AG20443 (cell line): ENCODE results near the gene TLCD3B.
A peak's percentile ranks its signal among the peaks of the same experiment; 100 is the strongest.
"Not testable (repeated sequence)": the region's sequence is repeated elsewhere in the genome, so short reads cannot be mapped to it uniquely, and the experiment has no call there.

Source experiments
- DNase-seq: peaks from one replicate; pipeline ENCODE4 v3.0.0; 2012; ENCODE audit warnings: low spot score, mixed read lengths

TLCD3B gene

DNA sequence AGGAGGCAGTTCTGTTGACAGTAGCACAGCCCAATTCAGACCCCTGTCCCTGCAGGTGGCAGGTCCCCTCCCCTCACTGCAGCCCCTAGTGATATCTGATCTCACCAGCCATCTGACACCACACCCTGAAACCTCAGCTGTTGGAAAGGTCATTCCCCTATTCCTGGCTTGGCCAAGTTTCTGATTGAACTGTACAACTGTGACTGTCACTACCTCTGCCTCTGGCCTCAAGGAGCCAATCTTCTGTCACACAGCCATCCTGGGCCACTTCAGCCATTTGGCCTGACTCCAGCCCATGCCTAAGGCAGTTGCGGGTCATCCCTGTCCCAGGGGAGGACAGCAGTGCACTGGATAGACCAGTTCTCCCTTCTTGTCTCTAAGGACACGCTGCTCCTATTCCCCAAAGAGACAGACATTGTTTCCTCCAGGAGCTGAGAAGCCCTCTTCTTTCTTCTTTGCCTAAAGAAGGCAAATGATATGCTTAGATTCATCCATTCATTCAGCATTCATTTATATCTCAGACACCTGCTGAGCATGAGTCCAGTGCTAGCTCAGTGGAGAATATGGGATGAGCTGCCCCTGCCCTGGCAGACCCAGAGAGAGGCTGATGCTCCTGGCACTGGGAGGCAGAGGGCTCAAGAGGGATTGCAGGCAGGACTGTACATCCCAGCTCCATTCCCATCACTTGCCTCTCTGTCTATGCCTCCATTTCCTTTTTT is 29.9 kb upstream of the TLCD3B start:
- DNase-seq = no peak

DNA sequence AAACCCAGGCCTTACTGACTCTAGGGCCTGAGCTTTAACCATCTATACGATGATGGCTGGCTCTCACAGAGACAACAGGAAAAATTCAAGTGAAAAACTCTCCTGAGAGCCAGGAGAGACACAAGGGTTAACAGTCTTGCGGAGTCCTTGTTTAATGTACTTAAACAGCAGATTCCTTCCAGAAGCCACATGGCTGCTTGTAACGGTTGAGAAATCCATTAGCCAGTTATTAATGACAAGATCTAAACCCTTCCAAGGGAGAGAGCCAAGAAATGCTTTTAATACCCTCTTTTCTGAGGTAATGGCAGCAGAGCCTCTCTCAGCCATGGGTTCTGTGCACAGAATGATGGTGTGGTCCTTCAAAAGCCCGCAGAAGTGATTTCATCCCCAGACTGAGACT is 29.3 kb upstream of the TLCD3B start:
- DNase-seq = no peak

DNA sequence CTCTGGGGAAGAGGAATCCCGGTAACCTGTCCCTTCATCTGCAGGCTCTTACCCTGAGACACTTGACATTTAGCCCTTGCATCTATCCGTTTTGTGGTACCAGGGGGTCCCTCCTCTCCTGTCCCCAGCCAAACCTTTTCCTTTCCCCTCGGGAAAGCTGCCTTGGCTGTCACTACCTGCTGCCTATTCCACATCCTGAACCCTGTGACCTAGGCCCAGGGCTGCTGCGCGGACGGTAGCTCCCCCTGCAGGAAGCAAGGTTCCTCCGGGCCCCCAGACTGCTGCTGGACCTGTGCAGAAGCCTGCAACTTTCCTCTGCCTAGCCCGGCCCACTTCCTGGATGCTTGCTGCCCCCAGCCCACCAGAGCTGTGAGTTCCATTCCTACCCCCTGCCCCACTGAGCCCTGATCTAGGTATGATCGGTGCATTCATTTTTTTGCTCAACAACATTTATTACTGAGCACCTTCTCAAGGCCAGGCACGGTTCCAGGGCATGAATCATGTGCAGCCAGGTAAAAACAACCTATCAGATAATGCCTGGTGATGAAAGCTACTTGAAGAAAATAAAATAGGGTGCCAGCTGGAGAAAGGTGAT is 24.0 kb upstream of the TLCD3B start:
- DNase-seq = no peak

DNA sequence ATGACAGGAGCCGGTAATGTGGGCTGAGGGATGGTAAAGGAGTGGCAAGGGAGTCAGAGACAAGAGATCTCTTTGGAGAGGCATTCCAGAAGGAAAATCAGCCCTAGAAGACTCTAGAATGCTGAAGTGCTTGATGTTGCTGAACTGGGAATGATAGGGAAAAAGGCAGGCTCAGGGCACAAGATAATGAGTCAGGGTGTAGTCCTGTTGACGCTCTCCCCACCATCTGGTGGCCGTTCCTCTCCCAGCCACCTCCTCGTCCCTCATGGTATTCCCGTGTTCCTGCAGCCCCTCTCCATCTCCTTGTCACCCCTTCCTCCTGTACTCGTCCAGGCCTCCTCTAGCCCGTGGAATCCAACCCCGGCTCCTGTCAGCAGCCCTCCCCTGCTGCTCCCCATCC is 23.4 kb upstream of the TLCD3B start:
- DNase-seq = no peak

GRCh38 chr16:30053376-30054015 is 22.4 kb upstream of the TLCD3B start:
- peak; percentile 69 for DNase-seq

DNA sequence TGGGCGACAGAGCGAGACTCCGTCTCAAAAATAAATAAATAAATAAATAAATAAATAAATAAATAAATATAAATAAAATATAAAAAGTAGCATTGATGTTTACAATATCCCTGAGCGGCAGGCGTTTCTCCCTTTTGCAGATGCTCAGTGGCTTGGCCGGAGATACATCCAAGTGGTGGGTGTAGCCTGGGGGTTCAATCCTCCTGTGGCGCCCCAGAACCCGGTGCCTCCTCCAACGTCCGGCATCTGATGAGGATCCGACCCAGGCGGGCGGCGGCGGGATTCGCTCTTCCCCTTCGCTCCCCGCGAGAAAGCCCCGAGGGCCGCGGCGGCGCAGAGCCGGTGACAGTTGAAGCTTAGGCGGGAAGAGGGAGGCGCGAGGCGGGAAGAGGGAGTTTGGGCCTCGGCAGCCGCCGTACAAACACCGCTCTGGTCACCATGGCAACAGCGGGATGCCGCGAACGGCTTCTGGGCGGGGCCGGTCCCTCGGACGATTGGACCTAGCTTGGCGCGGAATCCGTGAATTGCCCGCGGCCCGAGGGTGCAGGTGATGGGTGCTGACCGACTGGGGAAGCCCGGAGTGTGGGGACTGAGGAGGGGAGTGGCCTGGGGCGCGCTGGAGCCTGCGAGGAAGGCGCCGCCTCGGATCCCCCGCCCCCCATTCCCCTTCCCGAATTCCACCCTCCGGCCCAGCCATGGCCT is 21.8 kb upstream of the TLCD3B start:
- DNase-seq = peak; percentile 98

- peak; percentile 76 for DNase-seq
Observed at GRCh38 chr16:30051518-30051917, 20.4 kb upstream of the TLCD3B start.

GRCh38 chr16:30049871-30050270 is 18.8 kb upstream of the TLCD3B start:
- DNase-seq = no peak

DNA sequence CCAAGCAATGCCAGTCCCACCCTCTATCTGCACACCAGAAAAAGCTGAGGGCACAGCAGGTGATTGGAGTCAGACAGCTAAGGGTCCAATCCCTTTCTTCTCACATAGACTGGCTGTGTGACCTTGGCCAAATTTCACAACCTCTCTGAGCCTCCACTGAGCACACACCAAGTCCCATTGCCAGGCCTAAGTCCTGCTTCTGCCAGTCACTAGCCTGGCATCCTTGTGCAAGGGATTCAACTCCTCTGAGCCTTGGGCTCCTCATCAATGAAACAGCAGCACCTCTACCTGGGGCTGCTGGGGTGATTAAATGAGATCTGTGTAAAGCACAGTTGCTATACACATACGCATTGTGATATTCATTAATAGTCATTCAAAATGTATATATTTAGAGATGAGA is 15.5 kb upstream of the TLCD3B start:
- DNase-seq = no peak

DNA sequence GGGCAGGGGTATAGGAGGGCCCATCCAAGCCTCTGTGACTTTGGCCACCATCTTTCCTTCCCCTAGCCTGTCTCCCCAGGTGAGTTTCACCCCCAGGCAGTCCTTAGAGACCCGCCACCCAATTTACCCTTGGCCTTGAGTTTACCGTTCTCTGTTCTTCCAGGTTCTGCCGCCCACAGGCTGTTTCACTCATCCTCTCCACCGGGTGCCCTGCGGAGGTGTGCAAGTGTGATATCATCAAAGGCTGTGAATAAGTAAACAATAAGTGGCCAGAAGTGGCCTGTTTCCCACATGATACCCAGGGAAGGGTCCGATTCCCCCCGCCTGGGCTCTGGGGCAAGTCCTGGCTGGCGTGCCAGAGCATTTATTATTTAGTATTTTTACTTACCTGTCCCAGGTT is 15.1 kb upstream of the TLCD3B start:
- no peak for DNase-seq

- peak; percentile 39 for DNase-seq
Observed at GRCh38 chr16:30041841-30042240, 10.8 kb upstream of the TLCD3B start.

DNA sequence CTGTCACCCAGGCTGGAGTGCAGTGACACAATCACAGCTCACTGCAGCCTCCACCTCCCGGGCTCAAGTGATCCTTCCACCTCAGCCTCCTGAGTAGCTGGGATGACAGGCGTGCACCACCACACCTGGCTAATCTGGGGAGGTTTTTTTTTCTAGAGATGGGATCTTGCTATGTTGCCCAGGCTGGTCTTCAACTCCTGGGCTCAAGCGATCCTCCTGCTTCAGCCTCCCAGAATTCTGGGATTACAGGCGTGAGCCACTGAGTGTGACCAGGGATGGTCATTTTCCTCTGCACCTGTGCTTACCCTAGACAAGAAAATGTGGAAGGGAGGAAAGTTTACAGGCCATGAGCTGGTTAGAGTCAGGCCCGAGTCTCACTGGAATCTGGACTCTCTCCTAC is 9.6 kb upstream of the TLCD3B start:
- DNase-seq = not testable (repeated sequence)

DNA sequence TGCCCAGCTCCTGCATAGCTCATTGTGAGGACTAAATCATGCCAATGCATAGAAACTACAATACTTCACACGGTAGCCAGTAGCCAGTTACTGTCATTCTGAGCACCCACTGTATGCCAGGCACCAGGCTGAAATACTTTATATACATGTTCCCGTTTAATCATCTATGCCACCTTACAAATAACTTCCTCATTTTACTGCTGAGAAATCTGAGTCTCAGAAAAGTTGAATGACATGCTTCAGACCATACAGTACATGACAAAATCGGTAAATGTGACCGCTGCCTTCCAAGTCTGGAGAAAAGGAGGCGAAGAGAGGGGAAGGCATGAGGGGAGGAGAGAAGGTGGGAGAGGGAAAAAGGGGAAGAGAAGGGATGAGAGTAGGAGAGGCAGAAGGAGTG is 9.2 kb upstream of the TLCD3B start:
- DNase-seq = no peak

DNA sequence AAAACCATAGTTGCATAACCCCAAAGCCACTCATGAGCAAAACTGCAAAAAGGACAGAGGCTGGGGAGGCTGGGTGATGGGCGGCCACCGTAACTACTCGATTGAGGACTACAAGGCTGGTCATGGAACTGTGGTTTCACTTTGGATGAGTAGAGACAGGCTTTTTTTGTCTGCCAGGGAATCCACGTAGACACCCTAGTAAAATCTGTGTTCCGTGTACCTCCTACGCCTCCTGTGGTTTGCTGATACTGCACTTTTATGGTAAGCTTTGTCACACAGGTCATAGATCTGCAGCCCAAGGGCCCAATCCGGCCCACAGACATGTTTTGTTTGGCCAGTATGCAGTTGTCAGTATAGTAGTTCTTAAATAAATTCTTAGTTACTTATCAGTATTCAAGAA is 2.2 kb upstream of the TLCD3B start:
- no peak for DNase-seq

- peak; percentile 79 for DNase-seq
Observed at GRCh38 chr16:30032083-30032819, 1.2 kb upstream of the TLCD3B start.

GRCh38 chr16:30031477-30031918 is 427 bp upstream of the TLCD3B start:
- no peak for DNase-seq

- no peak for DNase-seq
Observed at GRCh38 chr16:30030011-30030685, 923 bp downstream of the TLCD3B start.

GRCh38 chr16:30028438-30029076 is 2.5 kb downstream of the TLCD3B start:
- DNase-seq = peak; percentile 33

DNA sequence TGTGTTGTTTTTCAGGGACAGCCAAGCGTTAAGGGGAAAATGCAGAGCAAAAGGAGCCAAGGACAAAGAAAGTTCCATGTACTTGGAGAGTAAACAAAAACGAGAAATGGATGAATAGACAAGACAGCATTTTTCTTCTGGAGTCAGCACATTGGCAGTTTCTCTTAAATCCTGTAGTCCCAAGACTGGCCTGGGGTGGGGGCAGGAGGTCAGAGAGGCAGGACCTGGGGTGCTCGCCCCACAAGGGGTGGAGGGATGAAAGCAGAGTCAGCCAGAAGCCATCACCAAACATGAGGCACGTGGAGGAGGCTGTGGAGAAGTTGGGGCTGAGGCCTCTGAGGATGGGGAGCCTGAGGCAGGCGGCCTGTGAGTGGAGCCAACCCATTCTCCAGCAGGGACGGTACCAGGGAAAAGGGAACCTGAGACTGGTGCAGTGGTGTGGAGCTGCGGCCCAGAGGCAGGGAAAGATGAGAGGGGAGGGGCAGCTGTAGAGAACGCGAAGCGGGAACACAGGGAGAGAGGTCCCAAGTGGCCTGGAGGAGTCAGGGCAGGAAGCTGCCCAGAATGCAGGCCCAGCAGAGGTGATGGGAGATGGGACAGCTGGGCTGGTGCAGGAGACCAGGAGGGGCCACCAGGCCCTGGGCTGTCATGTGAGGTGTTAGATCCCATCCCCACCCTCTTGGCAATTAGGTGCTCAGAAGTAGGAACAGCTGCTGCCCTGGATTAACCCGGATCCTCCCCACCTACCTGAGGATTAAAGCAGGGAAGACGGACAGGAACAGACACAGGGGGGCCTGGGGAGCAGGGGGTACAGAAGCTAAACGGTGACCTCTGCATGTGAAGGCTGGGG is 3.3 kb downstream of the TLCD3B start:
- DNase-seq = no peak

GRCh38 chr16:30026449-30026848 is 4.6 kb downstream of the TLCD3B start:
- no peak for DNase-seq
